GM12878 (cell line): Measurements from ENCODE around the gene ATOSA. TPM values are rescaled to one million over a fixed set of nuclear protein-coding genes. Genes with fewer than 3 reads are reported as not detected.

Experiments
- ATAC-seq: fragments of 200-7000 bp; cut with Tn5 transposase; 3 replicates; pipeline ENCODE4 v1.9.1; 2020; ENCODE audit warnings: mild to moderate bottlenecking, moderate library complexity
- BruUV-seq: library from RNA; stranded (reverse); fragments of 400-500 nt; replicated peaks from 2 replicates; lab custom pipeline; 2021; lab: Mats Ljungman, UMichigan
- CTCF ChIA-PET: fragments of 300-600 bp; sonication (Branson Sonifier 250); formaldehyde crosslinking; extraction: SDS; loops from one replicate; lab custom pipeline; 2021; ENCODE audit warnings: inconsistent platforms; lab: Yijun Ruan, JAX
- POLR2A ChIA-PET: fragments of 350-600 bp; formaldehyde crosslinking; extraction: SDS; loops from one replicate; lab custom pipeline; 2021; ENCODE audit warnings: inconsistent platforms; lab: Charles Lee
- RAD21 ChIA-PET: fragments of 300-600 bp; sonication (Branson Sonifier 250); formaldehyde crosslinking; loops from one replicate; lab custom pipeline; 2023; ENCODE audit warnings: antibody characterized with exemption; ENCODE audit not compliant: unreplicated experiment; lab: Charles Lee
- SMC1A ChIA-PET: fragments of 300-600 bp; sonication (Branson Sonifier 250); formaldehyde crosslinking; loops from one replicate; lab custom pipeline; 2023; ENCODE audit not compliant: unreplicated experiment, uncharacterized antibody; lab: Charles Lee
- DNase-seq: peaks from one replicate; pipeline ENCODE4 v3.0.0-alpha.2; 2011; ENCODE audit warnings: low read depth, low spot score
- FAIRE-seq: peaks from 3 replicates; lab custom pipeline; 2011; peaks lifted over from hg19 to GRCh38; lab: Jason Lieb, UNC
- H2AFZ ChIP-seq: 2 replicates; pipeline ENCODE4 v1.6.0; 2011; ENCODE audit warnings: low read depth, low read length, control low read depth; ENCODE audit not compliant: control insufficient read depth
- H3K27ac ChIP-seq: 2 replicates; pipeline ENCODE4 v1.5.1; 2011; ENCODE audit warnings: control low read depth; ENCODE audit not compliant: control insufficient read depth, insufficient read depth
- H3K27me3 ChIP-seq, 2 experiments: replicated peaks in 1 of 2; 2 replicates each; pipeline versions ENCODE4 v1.6.0 to v1.6.1; 2011; ENCODE audit warnings: low read length in 1 of 2; ENCODE audit not compliant: control insufficient read depth in 2 of 2, insufficient read depth in 2 of 2
- H3K36me3 ChIP-seq, 2 experiments: 2 replicates each; pipeline ENCODE4 v1.5.1; 2011; ENCODE audit warnings: low read length in 1 of 2; ENCODE audit not compliant: control insufficient read depth in 2 of 2, insufficient read depth in 2 of 2
- H3K4me1 ChIP-seq: 2 replicates; pipeline ENCODE4 v1.6.1; 2011; ENCODE audit warnings: mild to moderate bottlenecking, low read length, moderate library complexity, mixed read lengths; ENCODE audit not compliant: control insufficient read depth, insufficient read depth
- H3K4me2 ChIP-seq: 2 replicates; pipeline ENCODE4 v1.6.0; 2011; ENCODE audit warnings: control low read depth; ENCODE audit not compliant: control insufficient read depth, insufficient read depth
- H3K4me3 ChIP-seq: fragments of 200-600 bp; sonication (generic); 2 replicates; pipeline ENCODE4 v1.5.1; 2016
- H3K79me2 ChIP-seq: 2 replicates; pipeline ENCODE4 v1.6.0; 2011; ENCODE audit warnings: low read length; ENCODE audit not compliant: control insufficient read depth, insufficient read depth
- H3K9ac ChIP-seq: 2 replicates; pipeline ENCODE4 v1.8.0; 2011; ENCODE audit warnings: low read length, control low read depth, mixed read lengths; ENCODE audit not compliant: control insufficient read depth, insufficient read depth
- H3K9me3 ChIP-seq: replicated peaks from 3 replicates; pipeline ENCODE4 v1.5.1; 2011; ENCODE audit warnings: mild to moderate bottlenecking, low read length; ENCODE audit not compliant: control insufficient read depth, insufficient read depth
- H4K20me1 ChIP-seq: 2 replicates; pipeline ENCODE4 v1.6.0; 2011; ENCODE audit not compliant: control insufficient read depth, insufficient read depth
- BHLHE40 ChIP-seq, 2 experiments: fragments of 450-650 bp in 1 of 2; IDR thresholded peaks; 2 replicates each; pipeline ENCODE4 v1.6.1; 2011 to 2017; ENCODE audit warnings: low read depth in 2 of 2, borderline replicate concordance in 1 of 2, improper control_type of control experiment in 1 of 2, low read length in 1 of 2, mild to moderate bottlenecking in 1 of 2
- DPF2 ChIP-seq: fragments of 450-650 bp; IDR thresholded peaks from 2 replicates; pipeline ENCODE4 v1.6.1; 2017; ENCODE audit warnings: mild to moderate bottlenecking
- EED ChIP-seq: sonication (generic); IDR thresholded peaks from 2 replicates; pipeline ENCODE4 v1.6.1; 2016; ENCODE audit warnings: antibody characterized with exemption, low read depth
- IKZF1 ChIP-seq: fragments of 450-650 bp; conservative IDR thresholded peaks from 2 replicates; pipeline ENCODE4 v1.6.1; 2017; ENCODE audit warnings: antibody characterized with exemption, mild to moderate bottlenecking
- IKZF2 ChIP-seq, 2 experiments: fragments of 450-650 bp; IDR thresholded peaks; 2 replicates each; pipeline ENCODE4 v1.6.1; 2017; ENCODE audit warnings: mild to moderate bottlenecking in 2 of 2, moderate library complexity in 2 of 2
- NBN ChIP-seq: fragments of 450-650 bp; IDR thresholded peaks from 2 replicates; pipeline ENCODE4 v1.6.1; 2016
- RAD51 ChIP-seq: fragments of 450-650 bp; IDR thresholded peaks from 2 replicates; pipeline ENCODE4 v1.6.1; 2016; ENCODE audit warnings: moderate library complexity, mild to moderate bottlenecking, inconsistent platforms
- SIX5 ChIP-seq: IDR thresholded peaks from 2 replicates; pipeline ENCODE4 v1.6.1; 2011; ENCODE audit warnings: mild to moderate bottlenecking, low read depth, low read length, moderate library complexity; ENCODE audit not compliant: severe bottlenecking
- SMARCA5 ChIP-seq: fragments of 450-650 bp; IDR thresholded peaks from 2 replicates; pipeline ENCODE4 v1.6.1; 2017; ENCODE audit warnings: mild to moderate bottlenecking
- SMC3 ChIP-seq: IDR thresholded peaks from 2 replicates; pipeline ENCODE4 v1.6.1; 2011; ENCODE audit warnings: low read length, improper control_type of control experiment, borderline replicate concordance
- WGBS: methylation state at CpG from one replicate; pipeline ENCODE4 v1.1.6; 2016; ENCODE audit warnings: low lambda C conversion rate; ENCODE audit not compliant: insufficient replicate concordance, insufficient coverage; ENCODE audit errors: missing lambda C conversion rate; 5-methylcytosine and 5-hydroxymethylcytosine counted together
- in situ Hi-C: fragments of 300-500 bp; cut with MboI; formaldehyde crosslinking; loops from 9 replicates; pipeline ENCODE4 v1.14.3; 2018; ENCODE audit warnings: mixed read lengths
- intact Hi-C: fragments of 100-400 bp; cut with micrococcal nuclease; formaldehyde crosslinking; loops from one replicate; pipeline ENCODE4 v1.14.2; 2022; ENCODE audit not compliant: unreplicated experiment
- polyA plus RNA-seq, 11 experiments: library from polyadenylated mRNA; depleted of rRNA in 4 of 11; unstranded in 6 of 11; stranded (reverse) in 5 of 11; fragments of >200 nt; fragmentation: Nextera tagmentation in 4 of 11; fragmentation: Illumina TruSeq in 1 of 11; extraction: Ambion mirVana in 4 of 11; extraction: Trizol in 1 of 11; gene quantifications; 1 replicate in 1 of 11; 2 replicates in 10 of 11; pipeline versions ENCODE4 v1.2.1 to v1.2.3, GENCODE V29; 2011 to 2016; ENCODE audit warnings: inconsistent platforms in 2 of 11, missing spikeins in 2 of 11, low read depth in 1 of 11
- total RNA-seq, 4 experiments: library from RNA; depleted of rRNA in 3 of 4; stranded (reverse); fragments of >200 nt in 3 of 4; fragmentation: Illumina TruSeq in 1 of 4; extraction: Trizol in 1 of 4; gene quantifications; 2 replicates each; pipeline versions ENCODE4 v1.2.1 to v1.2.3, GENCODE V29; 2013 to 2021
- TF ChIP-seq, protein P1 (sequence below): fragments of 150-350 bp; IDR thresholded peaks from 2 replicates; pipeline ENCODE4 v1.6.1; 2016; ENCODE audit warnings: low read depth, low read length
- TF ChIP-seq, protein P2 (sequence below): fragments of 450-650 bp; formaldehyde crosslinking; IDR thresholded peaks from 2 replicates; pipeline ENCODE4 v1.4.0; 2020; ENCODE audit warnings: mild to moderate bottlenecking, moderate library complexity

ATOSA gene
- total and polyA plus RNA-seq, 10 of the 15 experiments (the other 5 are each of a cell fraction or from before 2014, with no cell fraction given) = 6.8 to 24.3 (median 14.6) TPM

DNA sequence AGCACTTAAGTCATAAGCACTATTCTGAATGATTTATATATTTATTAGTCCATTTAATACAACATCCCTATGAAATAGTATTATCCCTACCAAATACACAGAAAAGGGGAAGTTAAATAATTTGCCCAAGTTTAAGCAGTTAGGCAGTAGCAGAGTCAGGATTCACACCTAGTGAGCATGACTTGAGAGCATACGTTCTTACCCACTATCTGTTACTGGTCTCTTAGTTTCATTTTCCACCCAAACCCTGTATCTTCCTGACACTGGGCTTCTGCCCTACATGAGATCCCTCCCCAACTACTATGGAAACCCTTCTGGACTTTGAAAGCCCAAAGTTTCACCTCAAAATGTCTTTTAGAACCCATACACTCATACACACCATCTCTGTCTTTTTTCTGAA lies 4.4 kb upstream of the ATOSA start:
- CTCF ChIA-PET = interaction anchor here (0.9 to 2.1 kb wide), 5 partner anchors 25 to 353 kb away, joined by 3 to 4 read pairs (median 4); no protein-coding TSS in a partner anchor
- FAIRE-seq = peak; percentile 13
- TF ChIP-seq BHLHE40 (IDR thresholded peaks at IDR 0.05; ENCODE audit: borderline replicate concordance in 1 of 2, low read depth in 2 of 2, low read length in 1 of 2) (peak in 1 of 2 experiments; percentile 5; a peak in 1 of 4 replicates), SIX5 (no peak), RAD51 (no peak), IKZF1 (peak; percentile 40; the same call in 1 of the 2 replicates), EED (0 out of 2 replicates have a peak, but pooled peaks have one; percentile 22), SMC3 (no peak), SMARCA5 (no peak), IKZF2 (IDR thresholded peaks at IDR 0.05) (peak; percentile 61 to 67; a peak in 2 of 4 replicates), NBN (0 out of 2 replicates have a peak, but pooled peaks have one; percentile 35), DPF2 (0 out of 2 replicates have a peak, but pooled peaks have one; percentile 31)
- TF ChIP-seq, protein P1, sequence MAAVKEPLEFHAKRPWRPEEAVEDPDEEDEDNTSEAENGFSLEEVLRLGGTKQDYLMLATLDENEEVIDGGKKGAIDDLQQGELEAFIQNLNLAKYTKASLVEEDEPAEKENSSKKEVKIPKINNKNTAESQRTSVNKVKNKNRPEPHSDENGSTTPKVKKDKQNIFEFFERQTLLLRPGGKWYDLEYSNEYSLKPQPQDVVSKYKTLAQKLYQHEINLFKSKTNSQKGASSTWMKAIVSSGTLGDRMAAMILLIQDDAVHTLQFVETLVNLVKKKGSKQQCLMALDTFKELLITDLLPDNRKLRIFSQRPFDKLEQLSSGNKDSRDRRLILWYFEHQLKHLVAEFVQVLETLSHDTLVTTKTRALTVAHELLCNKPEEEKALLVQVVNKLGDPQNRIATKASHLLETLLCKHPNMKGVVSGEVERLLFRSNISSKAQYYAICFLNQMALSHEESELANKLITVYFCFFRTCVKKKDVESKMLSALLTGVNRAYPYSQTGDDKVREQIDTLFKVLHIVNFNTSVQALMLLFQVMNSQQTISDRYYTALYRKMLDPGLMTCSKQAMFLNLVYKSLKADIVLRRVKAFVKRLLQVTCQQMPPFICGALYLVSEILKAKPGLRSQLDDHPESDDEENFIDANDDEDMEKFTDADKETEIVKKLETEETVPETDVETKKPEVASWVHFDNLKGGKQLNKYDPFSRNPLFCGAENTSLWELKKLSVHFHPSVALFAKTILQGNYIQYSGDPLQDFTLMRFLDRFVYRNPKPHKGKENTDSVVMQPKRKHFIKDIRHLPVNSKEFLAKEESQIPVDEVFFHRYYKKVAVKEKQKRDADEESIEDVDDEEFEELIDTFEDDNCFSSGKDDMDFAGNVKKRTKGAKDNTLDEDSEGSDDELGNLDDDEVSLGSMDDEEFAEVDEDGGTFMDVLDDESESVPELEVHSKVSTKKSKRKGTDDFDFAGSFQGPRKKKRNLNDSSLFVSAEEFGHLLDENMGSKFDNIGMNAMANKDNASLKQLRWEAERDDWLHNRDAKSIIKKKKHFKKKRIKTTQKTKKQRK = no peak
- TF ChIP-seq, protein P2, sequence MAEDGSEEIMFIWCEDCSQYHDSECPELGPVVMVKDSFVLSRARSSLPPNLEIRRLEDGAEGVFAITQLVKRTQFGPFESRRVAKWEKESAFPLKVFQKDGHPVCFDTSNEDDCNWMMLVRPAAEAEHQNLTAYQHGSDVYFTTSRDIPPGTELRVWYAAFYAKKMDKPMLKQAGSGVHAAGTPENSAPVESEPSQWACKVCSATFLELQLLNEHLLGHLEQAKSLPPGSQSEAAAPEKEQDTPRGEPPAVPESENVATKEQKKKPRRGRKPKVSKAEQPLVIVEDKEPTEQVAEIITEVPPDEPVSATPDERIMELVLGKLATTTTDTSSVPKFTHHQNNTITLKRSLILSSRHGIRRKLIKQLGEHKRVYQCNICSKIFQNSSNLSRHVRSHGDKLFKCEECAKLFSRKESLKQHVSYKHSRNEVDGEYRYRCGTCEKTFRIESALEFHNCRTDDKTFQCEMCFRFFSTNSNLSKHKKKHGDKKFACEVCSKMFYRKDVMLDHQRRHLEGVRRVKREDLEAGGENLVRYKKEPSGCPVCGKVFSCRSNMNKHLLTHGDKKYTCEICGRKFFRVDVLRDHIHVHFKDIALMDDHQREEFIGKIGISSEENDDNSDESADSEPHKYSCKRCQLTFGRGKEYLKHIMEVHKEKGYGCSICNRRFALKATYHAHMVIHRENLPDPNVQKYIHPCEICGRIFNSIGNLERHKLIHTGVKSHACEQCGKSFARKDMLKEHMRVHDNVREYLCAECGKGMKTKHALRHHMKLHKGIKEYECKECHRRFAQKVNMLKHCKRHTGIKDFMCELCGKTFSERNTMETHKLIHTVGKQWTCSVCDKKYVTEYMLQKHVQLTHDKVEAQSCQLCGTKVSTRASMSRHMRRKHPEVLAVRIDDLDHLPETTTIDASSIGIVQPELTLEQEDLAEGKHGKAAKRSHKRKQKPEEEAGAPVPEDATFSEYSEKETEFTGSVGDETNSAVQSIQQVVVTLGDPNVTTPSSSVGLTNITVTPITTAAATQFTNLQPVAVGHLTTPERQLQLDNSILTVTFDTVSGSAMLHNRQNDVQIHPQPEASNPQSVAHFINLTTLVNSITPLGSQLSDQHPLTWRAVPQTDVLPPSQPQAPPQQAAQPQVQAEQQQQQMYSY (CRISPR knock-in tag) = no peak

More for the DNA sequence above, 4.4 kb upstream of the ATOSA start:
- H3K4me1 ChIP-seq = peaks cover 43% of the 10 kb centered on the region
- intact Hi-C loops = no loop called here
- peak overlapping the region; percentile 73 for H3K4me2 ChIP-seq
- ChIA-PET POLR2A (interaction anchor here (0.9 to 1.6 kb wide), 4 partner anchors 10 to 422 kb away, joined by 3 to 7 read pairs (median 3); no protein-coding TSS in a partner anchor), RAD21 (interaction anchor here (1.3 to 2.3 kb wide), 5 partner anchors 11 to 352 kb away, joined by 3 to 10 read pairs (median 6); no protein-coding TSS in a partner anchor), SMC1A (interaction anchor here (0.7 to 1.8 kb wide), 11 partner anchors 27 to 427 kb away, joined by 3 to 7 read pairs (median 3); no protein-coding TSS in a partner anchor)
- peaks cover 4% of the 10 kb centered on the region; the same call in 1 of the 2 replicates for H3K79me2 ChIP-seq
- H3K27me3 ChIP-seq = no peaks in the 10 kb centered on the region
- no peaks in the 10 kb centered on the region for H4K20me1 ChIP-seq
- no peak overlapping the region for H3K9ac ChIP-seq
- H3K36me3 ChIP-seq = no peaks in the 10 kb centered on the region
- no TSS peak for BruUV-seq
- H3K9me3 ChIP-seq = no peaks in the 10 kb centered on the region
- DNase-seq (peak; percentile 43), ATAC-seq (peak; percentile 62)
- H3K4me3 ChIP-seq = no peak overlapping the region
- H3K27ac ChIP-seq = peak overlapping the region; percentile 17; the same call in 1 of the 2 replicates
- peak overlapping the region; percentile 19; the same call in 1 of the 2 replicates for H2AFZ ChIP-seq
- in situ Hi-C loops = no loop called here
- WGBS = 0% methylated on average over 1 of the region's 1 CpG
